ENCODE results near the gene HOXC13. TPM values are rescaled to one million over a fixed set of nuclear protein-coding genes. Genes with fewer than 3 reads are reported as not detected.

Gene HOXC13
- total RNA-seq, 1 experiment from 2014 or later = 93.5 TPM

DNA sequence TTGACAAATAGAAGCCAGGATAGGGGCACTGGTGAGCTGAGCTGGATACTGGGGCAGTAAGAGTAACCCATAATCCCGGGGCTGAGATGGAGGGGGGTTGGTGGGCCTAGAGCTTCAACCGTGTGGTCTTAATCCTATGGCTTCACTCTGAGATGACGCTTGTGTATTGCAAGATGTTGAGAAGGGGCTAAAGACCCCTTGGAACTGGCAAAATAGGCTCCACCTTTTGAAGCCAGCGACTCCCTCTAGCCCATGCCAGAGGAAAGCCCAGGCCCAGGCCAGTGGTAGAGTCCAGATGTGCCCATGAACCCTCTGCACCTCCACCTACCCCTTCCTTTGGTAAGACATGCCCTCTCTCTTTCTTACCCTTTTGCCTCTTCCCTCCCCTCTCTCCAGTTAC, 20.7 kb downstream of the HOXC13 start:
- CTCF ChIA-PET = no interaction called here
- no peaks in the 10 kb centered on the region for H3K27me3 ChIP-seq (ENCODE audit: control insufficient read depth, insufficient read depth, low read length)
- no peak for ATAC-seq

DNA sequence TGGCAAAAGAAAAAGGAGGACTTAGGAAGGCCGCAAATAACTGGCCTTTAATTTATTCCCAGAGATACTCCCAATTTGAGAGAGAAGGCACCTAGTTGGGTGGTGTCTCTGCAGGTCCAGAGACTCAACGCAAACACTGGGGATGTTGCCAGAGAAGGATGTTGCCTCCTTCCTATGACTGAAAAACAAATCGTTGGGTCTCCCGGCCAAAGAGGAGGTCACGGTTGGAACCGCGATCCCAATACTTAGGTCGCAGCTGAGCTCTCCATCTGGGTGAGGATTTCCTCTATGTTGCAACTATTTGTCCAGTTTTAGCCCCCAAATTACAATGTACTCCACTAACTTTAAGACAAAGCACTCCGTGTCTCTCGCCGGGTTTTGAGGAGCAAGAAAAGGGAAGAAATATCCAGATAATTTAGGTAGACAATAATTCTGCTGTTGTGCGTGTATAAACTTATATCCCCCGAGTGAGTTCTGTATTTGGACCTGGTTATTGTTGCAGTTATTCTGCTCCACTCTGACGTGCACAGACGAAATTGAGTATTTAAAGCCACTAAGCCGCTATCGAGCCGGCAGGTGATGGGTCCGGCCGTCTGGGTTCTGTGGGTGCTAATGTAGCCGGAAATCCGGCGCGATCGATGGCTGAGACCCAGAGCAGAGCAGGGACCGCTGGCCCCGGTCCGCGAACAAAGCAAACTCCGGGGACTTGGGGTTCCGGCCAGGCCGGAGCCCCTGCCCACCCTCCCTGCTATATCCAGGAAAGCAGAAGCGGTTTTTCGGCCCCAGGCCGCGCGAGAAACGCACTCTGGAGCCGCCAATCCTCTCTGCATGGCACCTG, 21.8 kb downstream of the HOXC13 start:
- no peak overlapping the region for H3K4me3 ChIP-seq (ENCODE audit: low read depth in 2 of 2, low read length in 2 of 2)
- intact Hi-C loops (cut with micrococcal nuclease; ENCODE audit: unreplicated experiment) (no loop called here), in situ Hi-C loops (cut with HindIII; ENCODE audit: low pct_unique_long_range_greater_than_20kb, low sequenced_read_pairs) (no loop called here)
- H3K9me3 ChIP-seq (ENCODE audit: control insufficient read depth, insufficient read depth, low read depth, low read length) = no peaks in the 10 kb centered on the region
- H3K36me3 ChIP-seq (ENCODE audit: control insufficient read depth, insufficient read depth, low read length) = peaks cover 4% of the 10 kb centered on the region; the same call in 1 of the 2 replicates
- H3K27me3 ChIP-seq (ENCODE audit: control insufficient read depth, insufficient read depth, low read length) = no peaks in the 10 kb centered on the region
- no TSS peak for BruUV-seq (replicated peaks)
- TF ChIP-seq, protein P1, sequence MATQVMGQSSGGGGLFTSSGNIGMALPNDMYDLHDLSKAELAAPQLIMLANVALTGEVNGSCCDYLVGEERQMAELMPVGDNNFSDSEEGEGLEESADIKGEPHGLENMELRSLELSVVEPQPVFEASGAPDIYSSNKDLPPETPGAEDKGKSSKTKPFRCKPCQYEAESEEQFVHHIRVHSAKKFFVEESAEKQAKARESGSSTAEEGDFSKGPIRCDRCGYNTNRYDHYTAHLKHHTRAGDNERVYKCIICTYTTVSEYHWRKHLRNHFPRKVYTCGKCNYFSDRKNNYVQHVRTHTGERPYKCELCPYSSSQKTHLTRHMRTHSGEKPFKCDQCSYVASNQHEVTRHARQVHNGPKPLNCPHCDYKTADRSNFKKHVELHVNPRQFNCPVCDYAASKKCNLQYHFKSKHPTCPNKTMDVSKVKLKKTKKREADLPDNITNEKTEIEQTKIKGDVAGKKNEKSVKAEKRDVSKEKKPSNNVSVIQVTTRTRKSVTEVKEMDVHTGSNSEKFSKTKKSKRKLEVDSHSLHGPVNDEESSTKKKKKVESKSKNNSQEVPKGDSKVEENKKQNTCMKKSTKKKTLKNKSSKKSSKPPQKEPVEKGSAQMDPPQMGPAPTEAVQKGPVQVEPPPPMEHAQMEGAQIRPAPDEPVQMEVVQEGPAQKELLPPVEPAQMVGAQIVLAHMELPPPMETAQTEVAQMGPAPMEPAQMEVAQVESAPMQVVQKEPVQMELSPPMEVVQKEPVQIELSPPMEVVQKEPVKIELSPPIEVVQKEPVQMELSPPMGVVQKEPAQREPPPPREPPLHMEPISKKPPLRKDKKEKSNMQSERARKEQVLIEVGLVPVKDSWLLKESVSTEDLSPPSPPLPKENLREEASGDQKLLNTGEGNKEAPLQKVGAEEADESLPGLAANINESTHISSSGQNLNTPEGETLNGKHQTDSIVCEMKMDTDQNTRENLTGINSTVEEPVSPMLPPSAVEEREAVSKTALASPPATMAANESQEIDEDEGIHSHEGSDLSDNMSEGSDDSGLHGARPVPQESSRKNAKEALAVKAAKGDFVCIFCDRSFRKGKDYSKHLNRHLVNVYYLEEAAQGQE (IDR thresholded peaks at IDR 0.05; ENCODE audit: insufficient read depth in 1 of 2, low read depth in 2 of 2, low read length in 1 of 2) = no peak
- no peak for TF ChIP-seq SIN3A (IDR thresholded peaks at IDR 0.05; ENCODE audit: borderline replicate concordance, insufficient read depth, low read depth, low read length)
- no peak for TF ChIP-seq POLR2AphosphoS5 (IDR thresholded peaks at IDR 0.05; ENCODE audit: low read depth, low read length)
- TF ChIP-seq, protein P2, sequence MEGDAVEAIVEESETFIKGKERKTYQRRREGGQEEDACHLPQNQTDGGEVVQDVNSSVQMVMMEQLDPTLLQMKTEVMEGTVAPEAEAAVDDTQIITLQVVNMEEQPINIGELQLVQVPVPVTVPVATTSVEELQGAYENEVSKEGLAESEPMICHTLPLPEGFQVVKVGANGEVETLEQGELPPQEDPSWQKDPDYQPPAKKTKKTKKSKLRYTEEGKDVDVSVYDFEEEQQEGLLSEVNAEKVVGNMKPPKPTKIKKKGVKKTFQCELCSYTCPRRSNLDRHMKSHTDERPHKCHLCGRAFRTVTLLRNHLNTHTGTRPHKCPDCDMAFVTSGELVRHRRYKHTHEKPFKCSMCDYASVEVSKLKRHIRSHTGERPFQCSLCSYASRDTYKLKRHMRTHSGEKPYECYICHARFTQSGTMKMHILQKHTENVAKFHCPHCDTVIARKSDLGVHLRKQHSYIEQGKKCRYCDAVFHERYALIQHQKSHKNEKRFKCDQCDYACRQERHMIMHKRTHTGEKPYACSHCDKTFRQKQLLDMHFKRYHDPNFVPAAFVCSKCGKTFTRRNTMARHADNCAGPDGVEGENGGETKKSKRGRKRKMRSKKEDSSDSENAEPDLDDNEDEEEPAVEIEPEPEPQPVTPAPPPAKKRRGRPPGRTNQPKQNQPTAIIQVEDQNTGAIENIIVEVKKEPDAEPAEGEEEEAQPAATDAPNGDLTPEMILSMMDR (IDR thresholded peaks at IDR 0.05) = no peak
- TF ChIP-seq TCF7L2 (IDR thresholded peaks at IDR 0.05; ENCODE audit: low read depth, low read length) = no peak
- peak overlapping the region; percentile 89 for H3K27ac ChIP-seq (ENCODE audit: low read length)
- CTCF ChIA-PET = no interaction called here
- H3K4me1 ChIP-seq (ENCODE audit: control insufficient read depth, insufficient read depth, low read length) = peaks cover 68% of the 10 kb centered on the region
- no peak for ATAC-seq
- DNase-seq (ENCODE audit: low read depth, low spot score) = no peak
- POLR2A ChIA-PET = no interaction called here

More for the DNA sequence above, 20.7 kb downstream of the HOXC13 start:
- DNase-seq (ENCODE audit: low read depth, low spot score) = no peak
- no TSS peak for BruUV-seq (replicated peaks)
- Histone ChIP-seq H3K36me3 (ENCODE audit: control insufficient read depth, insufficient read depth, low read length) (peaks cover 4% of the 10 kb centered on the region; the same call in 1 of the 2 replicates), H3K9me3 (ENCODE audit: control insufficient read depth, insufficient read depth, low read depth, low read length) (no peaks in the 10 kb centered on the region), H3K27ac (ENCODE audit: low read length) (peak overlapping the region; percentile 89), H3K4me1 (ENCODE audit: control insufficient read depth, insufficient read depth, low read length) (peaks cover 60% of the 10 kb centered on the region), H3K4me3 (ENCODE audit: low read depth in 2 of 2, low read length in 2 of 2) (no peak overlapping the region)
- POLR2A ChIA-PET = interaction anchor here (0.6 to 0.7 kb wide), 2 partner anchors 31 to 131 kb away, joined by 3 to 4 read pairs; no protein-coding TSS in a partner anchor
- intact Hi-C loops (cut with micrococcal nuclease; ENCODE audit: unreplicated experiment) = no loop called here
- in situ Hi-C loops (cut with HindIII; ENCODE audit: low pct_unique_long_range_greater_than_20kb, low sequenced_read_pairs) = no loop called here
- TF ChIP-seq SIN3A (IDR thresholded peaks at IDR 0.05; ENCODE audit: borderline replicate concordance, insufficient read depth, low read depth, low read length) (no peak), TCF7L2 (IDR thresholded peaks at IDR 0.05; ENCODE audit: low read depth, low read length) (no peak), POLR2AphosphoS5 (IDR thresholded peaks at IDR 0.05; ENCODE audit: low read depth, low read length) (no peak)
- TF ChIP-seq, protein P1 (IDR thresholded peaks at IDR 0.05; ENCODE audit: insufficient read depth in 1 of 2, low read depth in 2 of 2, low read length in 1 of 2) = no peak
- TF ChIP-seq, protein P2 (IDR thresholded peaks at IDR 0.05) = no peak

All from Panc1 (cell line).